Activated CD4-positive, alpha-beta T cell treated with anti-CD3 and anti-CD28 coated beads for 4 hours (primary cell): Measurements from ENCODE around the gene TEX19.
"Not testable (repeated sequence)": the region's sequence is repeated elsewhere in the genome, so short reads cannot be mapped to it uniquely, and the experiment has no call there.

Experiments used
- DNase-seq, 2 donors: peaks; one replicate each; pipeline ENCODE4 v3.0.0-alpha.2; 2020

The TEX19 gene

GRCh38 chr17:82392941-82393340, 33.9 kb downstream of the TEX19 start:
- DNase-seq: no peak

- no peak for DNase-seq
Observed at GRCh38 chr17:82394278-82394677, 35.2 kb downstream of the TEX19 start.

DNA sequence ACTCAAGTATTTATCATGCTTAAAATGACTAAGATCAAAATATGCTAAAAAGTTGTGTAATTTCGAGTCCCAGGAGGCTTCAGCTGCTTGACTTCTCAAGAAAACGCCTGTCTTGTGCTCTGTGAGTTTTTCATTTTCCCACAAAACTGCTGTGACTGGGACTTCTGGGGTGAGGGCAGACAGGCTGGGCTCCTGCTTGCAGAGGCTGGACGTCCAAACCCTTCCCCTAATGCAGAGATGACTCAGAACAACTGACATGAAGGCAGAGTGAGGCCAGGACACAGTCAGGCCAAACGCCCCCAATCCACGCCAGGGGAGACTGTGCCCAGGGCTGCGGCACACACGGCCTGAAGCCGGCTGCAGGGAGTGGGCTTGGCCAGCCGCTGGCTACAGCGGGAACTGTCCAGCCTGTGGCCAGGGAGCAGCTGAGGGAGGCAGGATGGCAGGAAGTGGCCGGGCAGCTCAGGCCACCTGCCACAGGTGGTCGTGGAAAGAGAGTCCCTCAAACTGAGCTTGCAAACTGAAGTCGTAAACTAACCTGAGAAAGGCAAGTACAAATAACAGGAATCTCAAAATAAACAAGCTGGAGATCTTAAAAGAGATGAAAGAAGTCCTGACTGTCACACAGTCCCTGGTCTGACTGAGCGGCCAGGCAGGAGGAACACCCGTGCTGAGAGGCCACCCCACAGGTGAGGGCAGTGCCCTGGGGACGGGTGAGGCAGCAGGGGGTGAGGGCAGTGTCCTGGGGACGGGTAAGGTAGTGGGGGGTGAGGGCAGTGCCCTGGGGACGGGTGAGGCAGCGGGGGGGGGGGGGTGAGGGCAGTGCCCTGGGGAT, 37.8 kb downstream of the TEX19 start:
- DNase-seq: no peak

DNA sequence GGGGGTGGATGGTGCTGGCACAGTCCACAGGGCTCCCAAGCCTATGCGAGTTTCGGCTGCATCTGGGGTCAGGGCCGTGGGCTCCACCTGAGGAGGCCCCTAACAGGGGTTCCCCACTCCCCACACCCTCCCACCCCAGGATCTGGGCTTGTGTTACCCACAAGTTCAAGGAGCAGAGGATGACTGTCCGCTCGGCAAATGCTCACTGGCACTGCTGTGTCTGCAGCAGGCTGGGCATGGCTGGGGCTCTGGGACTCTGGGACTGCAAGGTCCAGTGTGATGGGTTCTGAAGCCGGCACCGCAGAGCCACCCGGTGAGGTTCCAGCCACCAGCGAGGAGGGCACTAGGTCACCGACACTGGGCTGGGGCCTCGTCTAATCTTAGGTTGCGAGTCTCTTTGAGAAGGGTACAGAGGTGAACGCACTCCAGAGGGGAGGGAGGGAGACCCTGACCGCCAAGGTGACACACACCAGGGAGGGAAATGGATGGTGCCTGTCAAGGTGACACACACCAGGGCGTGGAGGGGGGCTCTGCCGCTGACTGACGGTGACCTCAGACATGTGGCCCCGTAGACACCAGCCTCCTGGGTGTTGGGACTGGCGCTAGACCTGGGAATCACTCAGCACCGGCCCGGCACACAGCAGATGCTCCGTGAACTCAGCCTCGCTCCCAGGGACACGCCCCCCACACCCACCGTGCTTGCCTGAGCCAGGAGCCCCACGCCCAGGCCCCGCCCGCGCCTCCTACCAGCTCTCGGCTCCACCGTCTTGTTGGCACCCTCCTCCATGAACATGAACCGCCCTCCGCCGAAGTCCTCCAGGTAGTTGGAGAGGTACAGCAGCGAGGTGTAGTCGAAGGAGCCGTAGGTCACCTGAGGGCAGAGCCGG, 38.6 kb downstream of the TEX19 start:
- no peak for DNase-seq

DNA sequence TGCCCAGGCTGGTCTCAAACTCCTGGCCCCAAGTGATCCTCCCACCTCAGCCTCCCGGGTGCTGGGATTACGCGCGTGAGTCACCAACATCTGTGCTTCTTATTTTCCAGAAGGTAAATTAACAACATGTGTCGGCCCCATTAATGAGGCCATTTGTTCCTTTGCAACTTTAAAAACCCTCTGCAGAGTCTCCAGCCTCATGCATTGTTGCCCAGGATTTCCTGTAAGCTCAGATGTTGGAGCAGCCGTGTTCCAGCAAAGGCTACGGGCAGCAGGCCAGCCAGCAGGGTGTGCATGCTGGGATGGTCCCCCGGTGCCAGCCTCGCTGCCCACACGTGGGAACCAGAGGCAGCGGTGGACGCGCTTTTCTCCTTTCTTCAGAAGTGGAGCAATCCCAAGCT, 40.0 kb downstream of the TEX19 start:
- DNase-seq: no peak

GRCh38 chr17:82399601-82400101, 40.6 kb downstream of the TEX19 start:
- no peak for DNase-seq

- no peak for DNase-seq
Observed at GRCh38 chr17:82400206-82400605, 41.2 kb downstream of the TEX19 start.

GRCh38 chr17:82400830-82401229, 41.8 kb downstream of the TEX19 start:
- peak; percentile 26 to 39 for DNase-seq

DNA sequence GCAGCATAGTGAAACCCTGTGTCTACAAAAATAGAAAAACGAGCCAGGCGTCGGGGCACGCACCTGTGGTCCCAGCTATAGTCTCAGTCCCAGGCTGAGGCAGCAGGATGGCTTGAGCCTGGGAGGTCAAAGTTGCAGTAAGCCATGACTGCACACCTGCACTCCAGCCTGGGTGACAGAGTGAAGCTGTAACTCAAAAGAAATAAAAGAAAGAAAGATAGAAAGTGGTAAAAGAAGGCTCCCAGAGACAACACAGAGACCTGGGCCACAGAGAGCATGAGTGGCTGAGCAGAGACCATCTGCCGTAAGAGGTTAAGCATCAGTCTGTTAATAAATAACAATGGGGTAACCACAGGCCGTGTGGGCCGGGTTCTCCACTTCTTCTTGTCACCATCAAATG, 43.8 kb downstream of the TEX19 start:
- no peak for DNase-seq

- DNase-seq: no peak
Observed at GRCh38 chr17:82403662-82404660, 44.9 kb downstream of the TEX19 start.

DNA sequence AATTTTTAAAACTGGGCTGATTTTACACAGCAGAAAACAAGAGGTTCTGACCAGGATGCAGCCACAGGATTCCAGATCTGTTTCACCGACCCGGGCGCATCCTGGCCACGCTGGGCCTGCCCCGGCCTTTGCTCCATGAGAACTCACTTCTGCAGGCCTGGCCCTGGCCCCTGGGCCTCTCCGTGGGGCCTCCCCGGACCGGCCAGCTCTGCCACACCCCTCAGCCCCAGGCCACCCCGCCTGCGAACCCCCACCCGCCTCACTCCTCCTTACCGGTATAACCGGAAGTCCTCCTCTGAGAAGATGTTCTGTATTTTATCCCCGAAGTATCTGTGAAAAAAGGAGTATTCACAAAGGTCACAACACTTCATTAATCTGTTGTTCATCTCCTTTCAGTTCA, 46.0 kb downstream of the TEX19 start:
- DNase-seq: no peak

DNA sequence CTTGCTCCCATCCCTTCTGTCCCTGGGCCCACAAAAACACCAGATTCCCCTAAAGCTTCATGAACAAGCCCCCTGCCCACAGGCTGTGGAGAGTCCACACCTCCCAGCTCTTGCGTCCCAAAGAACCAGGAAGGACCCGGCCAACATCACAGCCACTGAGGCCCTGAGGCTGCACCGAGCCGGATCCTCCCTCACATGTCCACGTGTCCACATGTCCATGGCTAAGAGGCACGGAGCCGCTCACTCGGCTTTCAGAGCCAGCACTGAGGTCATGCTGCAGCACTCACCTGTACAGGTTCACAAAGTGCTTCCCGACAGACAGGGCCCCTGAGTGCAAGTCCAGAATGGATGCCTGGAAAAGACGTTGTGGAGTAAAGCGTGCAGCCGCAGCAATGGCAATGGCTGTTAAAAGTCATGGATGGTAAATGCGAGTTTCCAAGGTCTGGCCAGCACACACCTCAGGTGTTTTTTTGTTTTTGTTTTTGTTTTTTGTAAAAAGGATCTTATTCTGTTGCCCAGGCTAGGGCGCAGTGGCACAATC, 47.2 kb downstream of the TEX19 start:
- DNase-seq: no peak

DNA sequence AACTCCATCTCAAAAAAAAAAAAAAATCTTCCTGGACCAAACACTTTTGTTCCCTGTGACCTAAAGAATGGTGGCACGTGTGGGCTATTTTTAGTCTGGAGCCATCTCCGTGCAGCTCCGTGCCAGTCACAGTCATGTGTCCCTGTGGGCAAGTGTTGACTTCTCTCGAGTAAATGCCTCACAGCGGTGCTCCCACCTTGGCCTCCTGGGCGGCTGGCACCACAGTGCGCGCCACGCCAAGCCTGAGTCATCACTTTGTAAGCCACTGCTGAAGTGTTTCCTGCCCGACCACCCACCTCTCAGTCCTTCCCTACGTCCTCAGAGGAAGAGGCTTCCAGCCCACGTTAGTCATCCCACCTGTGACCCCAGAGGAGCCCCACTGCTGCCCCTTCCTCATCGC, 48.2 kb downstream of the TEX19 start:
- no peak for DNase-seq

DNA sequence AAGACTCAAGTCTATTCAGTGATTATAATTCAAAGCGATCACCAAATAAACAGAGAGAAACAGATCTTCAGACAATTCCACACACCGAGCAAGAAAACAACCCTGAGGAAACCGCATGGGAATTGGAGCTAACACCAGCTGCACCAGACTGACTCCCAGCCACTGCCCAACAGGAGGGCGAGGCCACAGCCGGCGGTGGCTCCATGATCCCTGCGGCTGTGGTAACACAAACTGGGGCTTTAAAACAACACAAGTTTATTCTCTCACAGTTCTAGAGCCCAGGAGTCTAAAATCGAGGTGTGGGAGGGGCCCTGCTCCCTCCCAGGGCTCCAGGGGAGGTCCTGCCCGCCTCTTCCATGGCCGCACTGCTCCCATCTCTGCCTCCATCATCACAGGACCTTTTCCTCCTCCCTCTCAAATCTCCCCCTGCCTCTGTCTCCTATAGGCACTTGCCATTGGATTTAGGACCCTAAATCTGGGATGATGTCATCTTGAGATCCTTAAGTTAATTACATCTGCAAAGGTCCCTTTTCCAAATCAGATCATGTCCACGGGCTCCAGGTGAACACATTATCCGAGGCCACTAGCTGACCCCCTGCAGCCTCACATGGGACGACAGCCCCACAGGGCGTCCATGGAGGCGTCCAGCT, 49.4 kb downstream of the TEX19 start:
- DNase-seq: no peak

- no peak for DNase-seq
Observed at GRCh38 chr17:82408938-82409318, 49.9 kb downstream of the TEX19 start.

GRCh38 chr17:82410014-82410716, 51.1 kb downstream of the TEX19 start:
- no peak for DNase-seq

- no peak for DNase-seq
Observed at GRCh38 chr17:82411396-82412053, 52.5 kb downstream of the TEX19 start.

- DNase-seq: not testable (repeated sequence)
Observed at GRCh38 chr17:82412081-82412480, 53.0 kb downstream of the TEX19 start.

GRCh38 chr17:82412535-82413520, 53.8 kb downstream of the TEX19 start:
- DNase-seq: no peak
